ENCODE results near the gene BRAF.

GRCh38 chr7:140771826-140772225 is 152.9 kb downstream of the BRAF start:
- TF ChIP-seq, protein P1, sequence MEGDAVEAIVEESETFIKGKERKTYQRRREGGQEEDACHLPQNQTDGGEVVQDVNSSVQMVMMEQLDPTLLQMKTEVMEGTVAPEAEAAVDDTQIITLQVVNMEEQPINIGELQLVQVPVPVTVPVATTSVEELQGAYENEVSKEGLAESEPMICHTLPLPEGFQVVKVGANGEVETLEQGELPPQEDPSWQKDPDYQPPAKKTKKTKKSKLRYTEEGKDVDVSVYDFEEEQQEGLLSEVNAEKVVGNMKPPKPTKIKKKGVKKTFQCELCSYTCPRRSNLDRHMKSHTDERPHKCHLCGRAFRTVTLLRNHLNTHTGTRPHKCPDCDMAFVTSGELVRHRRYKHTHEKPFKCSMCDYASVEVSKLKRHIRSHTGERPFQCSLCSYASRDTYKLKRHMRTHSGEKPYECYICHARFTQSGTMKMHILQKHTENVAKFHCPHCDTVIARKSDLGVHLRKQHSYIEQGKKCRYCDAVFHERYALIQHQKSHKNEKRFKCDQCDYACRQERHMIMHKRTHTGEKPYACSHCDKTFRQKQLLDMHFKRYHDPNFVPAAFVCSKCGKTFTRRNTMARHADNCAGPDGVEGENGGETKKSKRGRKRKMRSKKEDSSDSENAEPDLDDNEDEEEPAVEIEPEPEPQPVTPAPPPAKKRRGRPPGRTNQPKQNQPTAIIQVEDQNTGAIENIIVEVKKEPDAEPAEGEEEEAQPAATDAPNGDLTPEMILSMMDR (IDR thresholded peaks at IDR 0.05; ENCODE audit: insufficient read depth, low read depth, low read length): no peak
- no peak for TF ChIP-seq EZH2 (IDR thresholded peaks at IDR 0.05; ENCODE audit: insufficient read depth, low read length)

All from astrocyte (in vitro differentiated cells and primary cell).